ENCODE results near the gene POU6F2. TPM values are rescaled to one million over a fixed set of nuclear protein-coding genes. Genes with fewer than 3 reads are reported as not detected.

POU6F2 gene
- total RNA-seq, 2 donors from 2014 or later = 0.16 to 0.22 TPM

DNA sequence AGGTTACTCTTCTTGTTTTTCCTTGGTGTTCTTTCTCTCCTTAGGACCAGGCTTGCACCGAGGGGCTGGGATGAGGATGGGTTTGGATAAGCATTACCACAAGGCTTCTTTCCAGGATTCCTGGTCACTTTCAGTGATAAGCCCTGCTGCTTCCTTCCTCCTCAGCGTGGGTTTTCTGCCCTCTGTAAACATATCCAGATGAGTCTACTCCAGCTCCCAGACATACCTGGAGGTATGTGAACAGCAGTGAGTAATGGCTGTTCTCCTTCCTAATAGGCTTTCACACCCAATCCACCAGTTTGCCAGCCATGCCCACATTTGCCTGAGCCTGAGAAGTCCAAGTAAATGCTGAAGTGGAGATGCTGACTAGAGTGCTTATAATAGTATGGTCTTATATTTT is 358.7 kb downstream of the POU6F2 start:
- H3K9me3 Mint-ChIP-seq = no peaks in the 10 kb centered on the region
- no peaks in the 10 kb centered on the region for H3K36me3 Mint-ChIP-seq (ENCODE audit: low read depth)
- H3K4me1 Mint-ChIP-seq = no peaks in the 10 kb centered on the region
- no peak overlapping the region for H3K4me3 Mint-ChIP-seq
- H3K27me3 Mint-ChIP-seq = peaks cover 25% of the 10 kb centered on the region
- ATAC-seq (replicated peaks) = no peak
- no peak overlapping the region for H3K27ac Mint-ChIP-seq

DNA sequence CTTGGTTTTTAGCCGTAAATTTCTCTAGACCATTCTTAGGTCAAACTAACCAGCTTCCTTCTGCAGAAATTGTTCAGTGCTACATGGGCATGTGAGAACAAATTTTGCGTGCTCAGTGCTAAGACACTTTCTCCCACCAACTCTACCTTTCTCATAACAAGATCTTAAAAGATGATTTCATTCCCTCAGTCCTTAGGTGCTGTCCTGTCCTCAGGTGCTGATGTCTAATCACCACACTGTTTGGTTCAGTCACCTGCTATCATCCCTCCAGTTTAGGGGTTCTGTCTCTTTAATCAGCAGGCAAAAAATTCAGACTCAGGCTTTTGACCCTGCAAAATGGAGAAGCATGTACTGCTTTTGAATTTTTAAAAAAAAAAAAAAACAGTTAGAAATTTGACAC is 361.0 kb downstream of the POU6F2 start:
- Mint-ChIP-seq H3K27me3 (peaks cover 27% of the 10 kb centered on the region), H3K36me3 (ENCODE audit: low read depth) (no peaks in the 10 kb centered on the region), H3K9me3 (no peaks in the 10 kb centered on the region), H3K4me1 (no peaks in the 10 kb centered on the region), H3K4me3 (no peak overlapping the region), H3K27ac (no peak overlapping the region)
- no peak for ATAC-seq (replicated peaks)

DNA sequence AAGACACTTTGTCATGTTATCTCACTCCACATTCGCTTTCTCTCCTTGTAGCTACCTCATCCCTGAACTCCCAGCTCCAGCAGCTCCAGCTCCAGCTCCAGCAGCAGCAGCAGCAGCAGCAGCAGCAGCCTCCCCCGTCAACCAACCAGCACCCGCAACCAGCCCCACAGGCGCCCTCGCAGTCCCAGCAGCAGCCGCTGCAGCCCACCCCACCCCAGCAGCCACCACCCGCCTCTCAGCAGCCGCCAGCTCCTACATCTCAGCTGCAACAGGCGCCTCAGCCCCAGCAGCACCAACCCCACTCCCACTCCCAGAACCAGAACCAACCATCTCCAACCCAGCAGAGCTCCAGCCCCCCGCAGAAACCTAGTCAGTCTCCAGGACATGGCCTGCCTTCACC is 361.9 kb downstream of the POU6F2 start:
- Mint-ChIP-seq H3K4me3 (no peak overlapping the region), H3K36me3 (ENCODE audit: low read depth) (no peaks in the 10 kb centered on the region), H3K4me1 (no peaks in the 10 kb centered on the region), H3K27me3 (peaks cover 25% of the 10 kb centered on the region), H3K9me3 (no peaks in the 10 kb centered on the region), H3K27ac (no peak overlapping the region)
- no peak for ATAC-seq (replicated peaks)

DNA sequence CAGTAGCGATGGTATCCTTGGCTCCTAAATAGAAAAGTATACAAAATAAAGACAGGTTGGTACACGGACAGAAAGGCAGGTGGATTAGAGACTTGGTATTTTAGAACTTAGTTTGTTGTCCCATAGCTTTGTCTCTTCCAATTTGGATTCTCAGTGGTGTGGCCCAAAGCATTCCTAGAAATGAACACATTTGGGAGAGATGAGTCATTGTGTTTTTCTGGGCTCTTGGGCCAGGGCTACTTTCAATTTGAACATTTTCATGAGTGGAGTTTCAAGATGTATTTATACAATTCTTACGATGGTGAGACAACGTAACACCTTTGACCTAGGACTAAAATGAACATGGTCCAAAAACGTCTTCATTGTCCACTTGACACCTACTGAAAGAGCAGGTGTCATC is 363.4 kb downstream of the POU6F2 start:
- no peaks in the 10 kb centered on the region for H3K9me3 Mint-ChIP-seq
- peaks cover 22% of the 10 kb centered on the region for H3K27me3 Mint-ChIP-seq
- ATAC-seq (replicated peaks) = no peak
- no peak overlapping the region for H3K27ac Mint-ChIP-seq
- no peaks in the 10 kb centered on the region for H3K4me1 Mint-ChIP-seq
- no peak overlapping the region for H3K4me3 Mint-ChIP-seq
- no peaks in the 10 kb centered on the region for H3K36me3 Mint-ChIP-seq (ENCODE audit: low read depth)

DNA sequence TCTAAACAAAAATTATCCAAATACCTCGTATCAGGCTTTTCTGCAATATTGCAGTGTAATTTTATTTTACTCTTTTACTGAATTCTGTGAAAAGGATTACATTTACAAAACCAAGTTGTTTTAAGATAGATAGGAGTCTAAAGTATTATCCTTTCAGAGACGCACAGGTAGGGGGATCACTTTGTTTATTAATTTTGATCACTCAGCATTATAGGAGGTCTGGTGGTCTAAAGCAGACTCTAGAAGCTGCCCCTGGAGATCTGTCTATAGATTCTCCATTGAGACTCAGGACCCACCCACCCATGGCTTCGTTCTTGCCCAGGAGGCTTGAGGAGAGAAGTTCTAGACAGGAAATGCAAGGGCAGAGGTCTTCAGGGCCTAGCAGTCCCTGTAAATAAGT is 365.1 kb downstream of the POU6F2 start:
- H3K4me1 Mint-ChIP-seq = no peaks in the 10 kb centered on the region
- ATAC-seq (replicated peaks) = no peak
- H3K27ac Mint-ChIP-seq = no peak overlapping the region
- no peak overlapping the region for H3K4me3 Mint-ChIP-seq
- H3K9me3 Mint-ChIP-seq = no peaks in the 10 kb centered on the region
- no peaks in the 10 kb centered on the region for H3K36me3 Mint-ChIP-seq (ENCODE audit: low read depth)
- H3K27me3 Mint-ChIP-seq = peaks cover 18% of the 10 kb centered on the region

DNA sequence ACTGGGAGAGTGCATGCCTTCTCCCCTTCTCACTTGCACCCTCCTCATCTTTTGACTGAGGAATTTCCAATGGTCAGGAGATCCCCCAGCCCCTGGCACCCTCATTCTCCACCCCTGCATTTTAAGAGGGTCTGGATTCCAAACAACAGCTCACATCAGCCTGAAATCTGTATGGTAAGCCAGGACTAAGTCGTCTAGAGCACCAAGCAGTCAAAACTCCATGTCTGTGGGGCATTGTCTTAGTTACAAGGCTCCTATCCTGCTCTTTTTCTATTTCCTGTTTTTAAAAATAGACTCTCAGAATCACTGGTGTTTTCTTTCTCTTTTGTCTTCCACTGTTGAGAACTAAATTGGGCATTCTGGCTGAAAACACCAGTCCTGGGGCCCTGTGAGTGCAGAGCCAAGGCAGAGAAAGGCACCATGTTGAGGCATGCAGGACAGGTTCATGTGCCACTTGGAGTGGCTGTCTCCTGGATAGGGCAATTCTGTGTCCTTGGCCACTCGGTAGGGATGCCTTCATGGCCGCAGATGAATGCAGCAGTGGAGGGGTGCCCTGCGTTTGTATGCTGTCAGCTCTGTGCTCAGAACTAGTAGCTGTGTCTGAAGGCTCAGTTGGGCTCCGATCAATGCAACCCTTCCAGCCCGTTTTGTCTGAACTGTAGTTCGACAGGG is 371.9 kb downstream of the POU6F2 start:
- H3K27me3 Mint-ChIP-seq = peaks cover 3% of the 10 kb centered on the region
- ATAC-seq (replicated peaks) = no peak
- no peak overlapping the region for H3K27ac Mint-ChIP-seq
- H3K4me1 Mint-ChIP-seq = no peaks in the 10 kb centered on the region
- no peaks in the 10 kb centered on the region for H3K9me3 Mint-ChIP-seq
- no peaks in the 10 kb centered on the region for H3K36me3 Mint-ChIP-seq (ENCODE audit: low read depth)
- no peak overlapping the region for H3K4me3 Mint-ChIP-seq

DNA sequence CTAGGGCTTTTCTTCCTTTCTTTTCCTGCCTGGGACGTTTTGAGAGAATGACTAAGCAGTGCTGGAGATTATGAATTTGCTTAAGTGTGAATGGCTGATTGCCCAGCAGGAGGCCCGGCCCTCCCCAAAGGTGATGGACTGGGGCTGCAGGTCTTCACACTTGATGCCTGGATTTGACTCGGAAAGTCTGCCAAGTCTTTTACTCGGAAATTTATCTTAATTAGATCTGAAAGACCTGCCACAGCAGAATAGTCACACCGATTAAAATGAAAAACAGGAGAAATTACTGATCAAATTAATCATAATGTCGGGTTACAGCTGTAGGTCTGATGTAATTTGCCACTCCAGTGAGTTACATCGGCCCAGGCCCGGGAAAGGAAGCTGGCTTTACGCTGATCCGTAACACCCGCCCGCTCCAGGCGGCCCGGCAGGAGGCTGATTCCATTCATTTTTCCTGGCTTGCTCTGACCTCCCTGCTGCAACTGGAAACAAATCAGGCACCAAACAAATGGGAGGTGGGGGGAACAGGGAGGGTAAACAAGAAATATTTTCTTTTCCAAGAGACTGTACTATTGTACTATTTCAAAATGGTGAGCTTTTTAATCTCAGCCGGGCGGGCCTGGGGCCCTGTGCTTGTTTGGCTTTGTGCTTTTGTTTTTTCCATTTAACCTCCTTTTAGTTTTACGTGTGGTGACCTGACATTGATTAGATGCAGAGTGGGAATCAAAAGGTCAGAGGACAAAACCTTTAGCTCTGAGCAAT is 376.1 kb downstream of the POU6F2 start:
- Mint-ChIP-seq H3K4me3 (no peak overlapping the region), H3K27me3 (peaks cover 3% of the 10 kb centered on the region), H3K4me1 (peaks cover 5% of the 10 kb centered on the region), H3K36me3 (ENCODE audit: low read depth) (no peaks in the 10 kb centered on the region), H3K9me3 (no peaks in the 10 kb centered on the region), H3K27ac (no peak overlapping the region)
- ATAC-seq (replicated peaks) = no peak

DNA sequence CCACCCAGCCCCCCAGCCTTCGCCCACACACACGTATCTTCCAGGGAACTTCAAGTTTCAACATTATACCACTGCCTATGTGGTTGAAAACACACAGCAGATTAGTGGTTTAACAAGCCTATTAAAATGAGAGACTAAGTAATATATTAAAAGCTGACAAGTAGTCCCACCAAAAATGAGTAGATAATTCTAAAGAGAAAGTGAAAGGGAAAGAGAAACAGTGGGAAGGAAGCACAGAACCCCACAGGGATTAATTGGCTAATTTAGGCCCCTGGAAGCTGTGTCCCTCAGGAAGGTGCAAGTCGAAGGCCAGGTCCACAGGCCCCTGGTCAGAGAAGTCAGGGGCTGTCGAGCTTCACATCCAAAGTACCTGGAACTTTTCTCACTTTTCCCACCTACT is 378.0 kb downstream of the POU6F2 start:
- H3K4me3 Mint-ChIP-seq = peak overlapping the region; percentile 26
- ATAC-seq (replicated peaks) = no peak
- no peaks in the 10 kb centered on the region for H3K36me3 Mint-ChIP-seq (ENCODE audit: low read depth)
- no peaks in the 10 kb centered on the region for H3K9me3 Mint-ChIP-seq
- H3K27ac Mint-ChIP-seq = peak overlapping the region; percentile 44
- H3K4me1 Mint-ChIP-seq = peaks cover 5% of the 10 kb centered on the region
- H3K27me3 Mint-ChIP-seq = peaks cover 3% of the 10 kb centered on the region

DNA sequence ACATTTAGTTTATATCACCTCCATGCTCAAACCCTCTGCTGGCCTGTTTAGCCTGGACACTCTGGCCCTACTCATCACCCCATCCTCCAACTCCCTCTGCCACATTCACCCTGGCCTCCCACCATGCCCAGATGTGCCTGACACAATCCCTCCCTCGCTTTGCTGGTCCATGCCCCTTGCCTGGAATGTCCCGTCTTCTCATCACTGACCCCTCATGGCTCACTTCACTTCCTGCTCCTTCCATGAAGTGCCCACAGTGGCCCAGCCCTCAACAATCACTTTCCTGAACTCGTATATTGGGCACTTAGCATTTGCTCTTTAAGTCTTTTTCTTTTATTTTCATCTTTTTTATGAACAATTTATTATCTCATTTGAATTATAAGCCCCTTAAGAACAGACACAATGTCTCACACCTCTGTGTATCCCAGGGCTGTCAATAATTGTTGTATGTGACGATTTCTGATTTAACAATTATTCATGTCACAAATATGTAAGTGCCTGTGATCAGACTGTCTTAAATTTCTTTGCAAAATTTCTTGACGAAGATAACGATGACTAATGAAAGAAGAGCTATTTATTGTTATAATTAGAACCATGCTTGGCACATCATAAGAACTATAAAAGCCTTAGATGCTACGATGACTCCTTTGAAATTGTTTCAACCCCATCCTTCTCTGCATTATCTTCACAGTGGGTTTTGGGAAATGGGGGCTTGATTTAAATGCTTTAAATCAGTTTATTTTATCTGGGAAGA is 378.6 kb downstream of the POU6F2 start:
- Mint-ChIP-seq H3K4me1 (peaks cover 5% of the 10 kb centered on the region), H3K36me3 (ENCODE audit: low read depth) (no peaks in the 10 kb centered on the region), H3K27ac (peak overlapping the region; percentile 44), H3K27me3 (peaks cover 3% of the 10 kb centered on the region), H3K4me3 (peak overlapping the region; percentile 26), H3K9me3 (no peaks in the 10 kb centered on the region)
- ATAC-seq (replicated peaks) = no peak

DNA sequence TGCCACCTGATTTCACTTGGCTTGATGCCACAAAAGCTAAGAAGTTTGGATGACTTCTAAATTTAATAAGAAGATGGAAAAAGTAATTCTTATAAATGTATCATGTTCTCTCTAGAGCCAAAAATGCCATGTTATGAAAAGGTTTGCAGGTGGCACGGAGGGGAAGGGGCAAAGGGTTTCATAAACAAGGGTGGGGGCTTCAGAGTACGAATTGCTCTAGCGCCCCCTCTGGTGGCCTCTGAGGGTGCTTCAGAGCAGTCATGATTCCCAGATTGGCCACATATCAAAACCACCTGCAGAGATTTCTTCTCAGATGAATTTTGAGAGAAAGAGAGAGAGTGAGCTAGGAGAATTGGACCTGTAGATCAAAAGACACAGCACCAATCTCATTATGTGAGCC is 379.9 kb downstream of the POU6F2 start:
- no peaks in the 10 kb centered on the region for H3K36me3 Mint-ChIP-seq (ENCODE audit: low read depth)
- H3K4me3 Mint-ChIP-seq = no peak overlapping the region
- H3K9me3 Mint-ChIP-seq = no peaks in the 10 kb centered on the region
- ATAC-seq (replicated peaks) = no peak
- H3K27ac Mint-ChIP-seq = no peak overlapping the region
- H3K27me3 Mint-ChIP-seq = peaks cover 7% of the 10 kb centered on the region
- H3K4me1 Mint-ChIP-seq = peaks cover 5% of the 10 kb centered on the region

DNA sequence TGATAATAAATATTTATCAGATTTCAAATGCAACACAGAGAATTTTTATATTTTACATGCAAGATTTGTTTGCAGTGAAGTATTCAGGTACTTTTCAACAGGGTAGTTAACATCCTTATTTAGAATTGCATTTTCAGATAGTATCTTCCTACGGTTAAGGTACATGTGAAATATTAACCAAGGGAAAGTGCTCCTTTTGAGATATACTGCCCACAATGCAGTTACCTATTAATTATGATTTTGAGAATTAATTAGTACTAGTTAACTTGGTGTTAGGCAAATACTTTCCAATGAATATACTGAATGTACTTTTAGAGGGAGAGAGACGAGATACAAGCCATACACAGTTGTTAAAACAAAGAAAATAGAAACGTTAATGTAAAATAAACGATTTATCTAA is 382.3 kb downstream of the POU6F2 start:
- ATAC-seq (replicated peaks) = no peak
- Mint-ChIP-seq H3K9me3 (peaks cover 4% of the 10 kb centered on the region), H3K27me3 (peaks cover 18% of the 10 kb centered on the region), H3K4me1 (peaks cover 5% of the 10 kb centered on the region), H3K27ac (no peak overlapping the region), H3K4me3 (no peak overlapping the region), H3K36me3 (ENCODE audit: low read depth) (no peaks in the 10 kb centered on the region)

DNA sequence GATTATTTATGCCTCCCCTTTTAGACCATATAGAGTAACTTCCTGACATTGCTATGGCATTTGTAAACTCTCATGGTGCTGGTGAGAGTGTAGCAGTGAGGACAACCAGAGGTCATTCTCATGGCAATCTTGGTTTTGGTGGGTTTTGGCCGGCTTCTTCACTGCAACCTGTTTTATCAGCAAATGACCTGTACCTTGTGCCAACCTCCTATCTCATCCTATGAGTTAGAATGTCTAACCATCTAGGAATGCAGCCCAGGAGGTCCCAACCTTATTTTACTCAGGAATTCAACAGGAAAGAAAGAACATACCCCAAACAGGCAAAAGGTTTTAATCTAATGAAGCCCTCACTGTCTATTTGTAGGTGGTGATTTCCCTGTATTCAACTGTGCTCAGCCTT is 383.1 kb downstream of the POU6F2 start:
- peaks cover 5% of the 10 kb centered on the region for H3K4me1 Mint-ChIP-seq
- peaks cover 4% of the 10 kb centered on the region for H3K9me3 Mint-ChIP-seq
- no peak overlapping the region for H3K4me3 Mint-ChIP-seq
- no peak for ATAC-seq (replicated peaks)
- no peaks in the 10 kb centered on the region for H3K36me3 Mint-ChIP-seq (ENCODE audit: low read depth)
- H3K27me3 Mint-ChIP-seq = peaks cover 22% of the 10 kb centered on the region
- H3K27ac Mint-ChIP-seq = no peak overlapping the region

DNA sequence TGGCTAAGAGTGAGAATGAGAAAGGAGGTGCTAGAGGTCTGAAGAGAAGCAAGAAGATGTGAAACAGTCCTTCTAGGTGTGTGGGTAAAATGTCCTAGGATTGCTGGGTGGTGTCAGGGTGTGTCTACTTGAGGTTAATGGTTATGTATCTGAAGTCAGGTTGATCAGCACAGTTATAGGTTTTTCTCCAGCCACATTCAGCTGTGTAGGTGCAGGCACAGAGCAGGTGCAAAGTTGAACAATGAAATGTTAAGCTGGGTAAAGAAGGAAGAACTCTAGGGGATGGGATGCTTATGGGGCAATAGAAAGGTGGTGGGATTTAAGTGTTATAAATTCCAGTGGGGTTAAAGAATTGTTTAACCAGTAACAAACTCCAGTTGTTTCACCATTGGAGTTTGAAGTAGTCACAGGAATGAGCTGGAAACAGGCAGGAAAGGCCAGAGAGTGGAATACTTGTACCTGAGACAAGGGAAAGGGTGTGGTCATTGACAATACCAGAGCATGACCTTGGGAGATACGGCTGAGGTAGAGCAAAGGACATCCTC is 388.1 kb downstream of the POU6F2 start:
- Mint-ChIP-seq H3K4me3 (no peak overlapping the region), H3K27ac (no peak overlapping the region), H3K36me3 (ENCODE audit: low read depth) (no peaks in the 10 kb centered on the region), H3K9me3 (peaks cover 4% of the 10 kb centered on the region), H3K27me3 (peaks cover 26% of the 10 kb centered on the region), H3K4me1 (no peaks in the 10 kb centered on the region)
- no peak for ATAC-seq (replicated peaks)

DNA sequence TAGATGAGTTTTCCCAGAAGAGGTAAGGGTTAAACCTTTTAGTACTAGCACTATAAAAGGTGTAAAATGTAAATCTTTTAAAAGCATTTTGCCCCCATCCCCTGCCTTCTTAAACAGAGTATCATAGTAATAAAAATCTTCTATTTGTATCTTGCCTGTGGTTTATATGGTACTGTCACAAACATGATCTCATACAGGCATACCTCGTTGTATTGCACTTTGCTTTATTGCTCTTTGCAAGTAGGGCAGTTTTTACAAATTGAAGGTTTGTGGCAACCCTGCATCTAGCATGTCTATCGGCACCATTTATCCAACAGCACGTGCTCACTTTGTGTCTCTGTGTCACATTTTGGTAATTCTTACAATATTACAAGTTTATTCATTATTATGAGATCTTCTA is 389.7 kb downstream of the POU6F2 start:
- H3K9me3 Mint-ChIP-seq = peaks cover 4% of the 10 kb centered on the region
- peaks cover 24% of the 10 kb centered on the region for H3K27me3 Mint-ChIP-seq
- H3K4me3 Mint-ChIP-seq = no peak overlapping the region
- H3K36me3 Mint-ChIP-seq (ENCODE audit: low read depth) = no peaks in the 10 kb centered on the region
- no peak overlapping the region for H3K27ac Mint-ChIP-seq
- no peak for ATAC-seq (replicated peaks)
- H3K4me1 Mint-ChIP-seq = no peaks in the 10 kb centered on the region

DNA sequence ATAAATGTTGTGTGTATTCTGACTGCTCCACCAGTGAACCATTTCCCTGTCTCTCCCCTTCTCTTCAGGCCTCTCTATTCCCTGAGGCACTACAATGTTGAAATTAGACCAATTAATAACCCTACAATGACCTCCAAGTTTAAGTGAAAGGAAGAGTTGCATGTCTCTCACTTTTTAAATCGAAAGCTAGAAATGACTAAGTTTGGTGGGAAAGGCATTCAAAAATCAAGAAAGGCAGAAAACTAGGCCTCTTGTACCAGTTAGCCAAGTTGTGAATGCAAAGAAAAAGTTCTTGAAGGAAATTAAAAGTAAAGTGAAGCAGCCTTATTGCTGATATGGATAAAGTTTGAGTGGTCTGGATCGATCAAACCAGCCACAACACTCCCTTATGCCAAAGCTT is 390.2 kb downstream of the POU6F2 start:
- Mint-ChIP-seq H3K4me1 (no peaks in the 10 kb centered on the region), H3K27ac (no peak overlapping the region), H3K9me3 (peaks cover 4% of the 10 kb centered on the region), H3K4me3 (no peak overlapping the region), H3K36me3 (ENCODE audit: low read depth) (no peaks in the 10 kb centered on the region), H3K27me3 (peaks cover 19% of the 10 kb centered on the region)
- ATAC-seq (replicated peaks) = no peak
